DOHH2 (cell line): ENCODE results near the gene AGBL1.

Source experiments
- H3F3A ChIP-seq: fragments of 200-600 bp; sonication (generic), shearing (Covaris generic); 2 replicates; pipeline ENCODE4 v1.6.0; 2016; ENCODE audit warnings: antibody characterized with exemption, mild to moderate bottlenecking; ENCODE audit not compliant: control insufficient read depth, insufficient read depth
- H3K27ac ChIP-seq: fragments of 200-600 bp; sonication (generic); 2 replicates; pipeline ENCODE4 v1.5.1; 2014; ENCODE audit warnings: low read depth, mild to moderate bottlenecking, low read length, moderate library complexity
- H3K27me3 ChIP-seq: fragments of 200-600 bp; sonication (generic); 2 replicates; pipeline ENCODE4 v1.6.1; 2014; ENCODE audit warnings: mild to moderate bottlenecking, low read length, mixed read lengths; ENCODE audit not compliant: control insufficient read depth
- H3K36me3 ChIP-seq: fragments of 200-600 bp; sonication (generic); 2 replicates; pipeline ENCODE4 v1.6.1; 2014; ENCODE audit warnings: mild to moderate bottlenecking, low read length, moderate library complexity, mixed read lengths; ENCODE audit not compliant: control insufficient read depth
- H3K4me1 ChIP-seq: fragments of 200-600 bp; sonication (generic); 2 replicates; pipeline ENCODE4 v1.6.1; 2014; ENCODE audit warnings: mild to moderate bottlenecking, low read length, mixed read lengths; ENCODE audit not compliant: control insufficient read depth
- H3K4me2 ChIP-seq: fragments of 200-600 bp; sonication (generic); 2 replicates; pipeline ENCODE4 v1.6.0; 2014; ENCODE audit warnings: mild to moderate bottlenecking, low read length, moderate library complexity
- H3K4me3 ChIP-seq: fragments of 200-600 bp; sonication (generic); 2 replicates; pipeline ENCODE4 v1.5.1; 2014; ENCODE audit warnings: mild to moderate bottlenecking, low read length, mixed read lengths
- H3K79me2 ChIP-seq: fragments of 200-600 bp; sonication (generic); 2 replicates; pipeline ENCODE4 v1.6.1; 2014; ENCODE audit warnings: mild to moderate bottlenecking, low read length, mixed read lengths; ENCODE audit not compliant: control insufficient read depth
- H3K9me2 ChIP-seq: fragments of 200-600 bp; sonication (generic); replicated peaks from 2 replicates; pipeline ENCODE4 v1.6.1; 2014; ENCODE audit warnings: mild to moderate bottlenecking, low read length, mixed read lengths; ENCODE audit not compliant: control insufficient read depth
- H3K9me3 ChIP-seq: fragments of 200-600 bp; sonication (generic); 2 replicates; pipeline ENCODE4 v1.6.1; 2014; ENCODE audit warnings: antibody characterized with exemption, low read length, mixed read lengths; ENCODE audit not compliant: control insufficient read depth, insufficient read depth
- H4K20me1 ChIP-seq: fragments of 200-600 bp; sonication (generic); 2 replicates; pipeline ENCODE4 v1.6.0; 2014; ENCODE audit warnings: low read depth, mild to moderate bottlenecking, antibody characterized with exemption, low read length, moderate library complexity; ENCODE audit not compliant: control insufficient read depth, insufficient read depth
- CTCF ChIP-seq: fragments of 200-600 bp; sonication (generic); IDR thresholded peaks from one replicate; pipeline ENCODE4 v1.5.1; 2014; ENCODE audit warnings: antibody characterized with exemption, mild to moderate bottlenecking, low read depth, low read length; ENCODE audit not compliant: poor library complexity, severe bottlenecking
- EZH2phosphoT487 ChIP-seq: fragments of 200-600 bp; sonication (generic); IDR thresholded peaks from 2 replicates; pipeline ENCODE4 v1.6.1; 2017; ENCODE audit warnings: borderline replicate concordance, mild to moderate bottlenecking, antibody characterized with exemption, low read length, moderate library complexity, mixed read lengths

The AGBL1 gene

GRCh38 chr15:86591994-86592735 lies 512.5 kb downstream of the AGBL1 start:
- TF ChIP-seq EZH2phosphoT487 = no peak
- TF ChIP-seq CTCF = no peak
- Histone ChIP-seq H3K4me3 (no peak overlapping the region), H3K27ac (no peak overlapping the region), H3K36me3 (no peaks in the 10 kb centered on the region), H4K20me1 (no peaks in the 10 kb centered on the region), H3K9me3 (no peaks in the 10 kb centered on the region), H3K79me2 (no peaks in the 10 kb centered on the region), H3K27me3 (no peaks in the 10 kb centered on the region), H3K9me2 (no peaks in the 10 kb centered on the region), H3K4me1 (no peaks in the 10 kb centered on the region), H3K4me2 (no peak overlapping the region), H3F3A (no peaks in the 10 kb centered on the region)

- no peak overlapping the region for H3K4me3 ChIP-seq
- H3K4me2 ChIP-seq = no peak overlapping the region
- H4K20me1 ChIP-seq = no peaks in the 10 kb centered on the region
- no peaks in the 10 kb centered on the region for H3K9me2 ChIP-seq
- H3K79me2 ChIP-seq = no peaks in the 10 kb centered on the region
- TF ChIP-seq EZH2phosphoT487 (no peak), CTCF (no peak)
- H3F3A ChIP-seq = no peaks in the 10 kb centered on the region
- H3K27ac ChIP-seq = no peak overlapping the region
- H3K4me1 ChIP-seq = no peaks in the 10 kb centered on the region
- no peaks in the 10 kb centered on the region for H3K36me3 ChIP-seq
- no peaks in the 10 kb centered on the region for H3K27me3 ChIP-seq
- no peaks in the 10 kb centered on the region for H3K9me3 ChIP-seq
Measured at GRCh38 chr15:86595741-86596140, 516.1 kb downstream of the AGBL1 start.

GRCh38 chr15:86603466-86603865 lies 523.8 kb downstream of the AGBL1 start:
- Histone ChIP-seq H3K9me3 (no peaks in the 10 kb centered on the region), H3K9me2 (no peaks in the 10 kb centered on the region), H3K4me1 (no peaks in the 10 kb centered on the region), H3K27me3 (no peaks in the 10 kb centered on the region), H3K4me2 (no peak overlapping the region), H3K27ac (no peak overlapping the region), H4K20me1 (no peaks in the 10 kb centered on the region), H3K79me2 (no peaks in the 10 kb centered on the region), H3K36me3 (no peaks in the 10 kb centered on the region), H3K4me3 (no peak overlapping the region), H3F3A (no peaks in the 10 kb centered on the region)
- no peak for TF ChIP-seq EZH2phosphoT487
- no peak for TF ChIP-seq CTCF
